K562 (cell line): Measurements from ENCODE around the gene FRMPD4. TPM values are rescaled to one million over a fixed set of nuclear protein-coding genes. Genes with fewer than 3 reads are reported as not detected.

Source experiments
- ATAC-seq: fragments of 200-7000 bp; cut with Tn5 transposase; 3 replicates; pipeline ENCODE4 v1.9.1; 2020; ENCODE audit warnings: moderate library complexity
- BruUV-seq: library from RNA; stranded (reverse); fragments of 400-500 nt; replicated peaks from 2 replicates; lab custom pipeline; 2021; lab: Mats Ljungman, UMichigan
- CTCF ChIA-PET: fragments of 300-600 bp; formaldehyde crosslinking; extraction: SDS; loops from one replicate; lab custom pipeline; 2021; ENCODE audit warnings: low intra/inter-chr PET ratio; lab: Yijun Ruan, JAX
- POLR2A ChIA-PET: fragments of 300-600, 350-650 bp; sonication (Branson Sonifier 250); formaldehyde crosslinking; extraction: SDS; loops from one replicate; lab custom pipeline; 2021; ENCODE audit warnings: antibody characterized with exemption, inconsistent platforms; lab: Yijun Ruan, JAX
- DNase-seq, 4 experiments: peaks; one replicate each; pipeline versions ENCODE4 v3.0.0 to v3.0.0-alpha.2; 2011 to 2018; ENCODE audit warnings: low spot score in 3 of 4, mixed read lengths in 3 of 4; ENCODE audit errors: extremely low read depth in 1 of 4
- FAIRE-seq: peaks from 2 replicates; lab custom pipeline; 2011; peaks lifted over from hg19 to GRCh38; lab: Jason Lieb, UNC
- H2AFZ ChIP-seq: 2 replicates; pipeline ENCODE4 v1.6.0; 2011; ENCODE audit warnings: low read depth, low read length, control low read depth, inconsistent platforms
- H3K27ac ChIP-seq: fragments of 200-600 bp; 3 replicates; pipeline ENCODE4 v1.8.0; 2011; ENCODE audit warnings: low read depth, mild to moderate bottlenecking, control low read depth, inconsistent platforms, low read length, moderate library complexity, mixed read lengths; ENCODE audit errors: extremely low read depth
- H3K27me3 ChIP-seq, 2 experiments: fragments of 300-600 bp in 1 of 2; 2 replicates in 1 of 2; 3 replicates in 1 of 2; pipeline versions ENCODE4 v1.6.0 to v1.8.0; 2011; ENCODE audit warnings: inconsistent platforms in 2 of 2, low read length in 2 of 2, mild to moderate bottlenecking in 1 of 2, mixed read lengths in 1 of 2, moderate library complexity in 1 of 2; ENCODE audit not compliant: control insufficient read depth in 2 of 2, insufficient read depth in 2 of 2
- H3K36me3 ChIP-seq: fragments of 300-600 bp; 3 replicates; pipeline ENCODE4 v1.8.0; 2011; ENCODE audit warnings: mild to moderate bottlenecking, low read length, inconsistent platforms; ENCODE audit not compliant: control insufficient read depth, insufficient read depth
- H3K4me1 ChIP-seq, 2 experiments: fragments of 200-600 bp in 1 of 2; replicated peaks in 1 of 2; 2 replicates in 1 of 2; 3 replicates in 1 of 2; pipeline versions ENCODE4 v1.5.1 to v1.8.0; 2011; ENCODE audit warnings: inconsistent platforms in 2 of 2, low read length in 2 of 2, mild to moderate bottlenecking in 1 of 2, mixed read lengths in 1 of 2, moderate library complexity in 1 of 2; ENCODE audit not compliant: control insufficient read depth in 2 of 2, insufficient read depth in 2 of 2
- H3K4me2 ChIP-seq: 2 replicates; pipeline ENCODE4 v1.6.1; 2011; ENCODE audit warnings: low read length, control low read depth, inconsistent platforms, mixed read lengths; ENCODE audit not compliant: insufficient read depth
- H3K4me3 ChIP-seq: fragments of 200-600 bp; sonication (generic), shearing (Covaris generic); 2 replicates; pipeline ENCODE4 v1.5.1; 2016; ENCODE audit warnings: control low read depth, inconsistent platforms
- H3K79me2 ChIP-seq: fragments of 200-600 bp; 3 replicates; pipeline ENCODE4 v1.8.0; 2011; ENCODE audit warnings: low read length, inconsistent platforms; ENCODE audit not compliant: control insufficient read depth, insufficient read depth
- H3K9ac ChIP-seq, 2 experiments: 2 replicates each; pipeline versions ENCODE4 v1.6.0 to v1.6.1; 2011; ENCODE audit warnings: low read depth in 2 of 2, low read length in 2 of 2, control low read depth in 1 of 2, inconsistent platforms in 1 of 2, mild to moderate bottlenecking in 1 of 2, mixed read lengths in 1 of 2; ENCODE audit not compliant: insufficient read depth in 1 of 2
- H3K9me1 ChIP-seq: one replicate; pipeline ENCODE4 v1.6.0; 2011; ENCODE audit warnings: inconsistent platforms, mild to moderate bottlenecking, low read length, moderate library complexity; ENCODE audit not compliant: control insufficient read depth, insufficient read depth
- H3K9me3 ChIP-seq: replicated peaks from 2 replicates; pipeline ENCODE4 v1.5.1; 2011; ENCODE audit warnings: low read depth, low read length, inconsistent platforms; ENCODE audit not compliant: control insufficient read depth, insufficient read depth
- H4K20me1 ChIP-seq: replicated peaks from 2 replicates; pipeline ENCODE4 v1.6.1; 2011; ENCODE audit warnings: low read length, inconsistent platforms, mixed read lengths; ENCODE audit not compliant: control insufficient read depth, insufficient read depth
- GTF2E2 ChIP-seq: fragments of 200-800 bp; sonication (Bioruptor generic); IDR thresholded peaks from 2 replicates; pipeline ENCODE4 v1.6.1; 2016; ENCODE audit warnings: missing genetic modification characterization, missing compliant biosample characterization
- JUN ChIP-seq, 2 experiments: sonication (generic) in 1 of 2; formaldehyde crosslinking in 1 of 2; IDR thresholded peaks; 2 replicates each; pipeline versions ENCODE4 v1.6.1 to v1.8.0; 2012 to 2022; ENCODE audit warnings: borderline replicate concordance in 2 of 2, mild to moderate bottlenecking in 2 of 2, improper control_type of control experiment in 1 of 2, low read depth in 1 of 2, low read length in 1 of 2, missing genetic modification reagents in 1 of 2
- KLF6 ChIP-seq: fragments of 250-450 bp; sonication (Bioruptor Pico); IDR thresholded peaks from 2 replicates; pipeline ENCODE4 v1.4.0; 2020; ENCODE audit warnings: mild to moderate bottlenecking, moderate library complexity, borderline replicate concordance
- MTF1 ChIP-seq: fragments of 250-450 bp; sonication (Bioruptor Pico); IDR thresholded peaks from 2 replicates; pipeline ENCODE4 v1.9.0; 2021; ENCODE audit warnings: moderate library complexity, mild to moderate bottlenecking, inconsistent platforms, borderline replicate concordance
- NEUROD1 ChIP-seq: fragments of 150-350 bp; IDR thresholded peaks from 2 replicates; pipeline ENCODE4 v1.6.1; 2014; ENCODE audit warnings: borderline replicate concordance, low read length, low read depth; ENCODE audit not compliant: partially characterized antibody
- U2AF2 ChIP-seq: fragments of 200-400 bp; formaldehyde crosslinking; optimal IDR thresholded peaks from 2 replicates; pipeline ENCODE3; 2017; ENCODE audit warnings: low read depth, mild to moderate bottlenecking, low read length
- ZNF165 ChIP-seq: fragments of 250-450 bp; sonication (Bioruptor Pico); IDR thresholded peaks from 2 replicates; pipeline ENCODE4 v1.4.0; 2020; ENCODE audit warnings: borderline replicate concordance
- ZNF224 ChIP-seq: sonication (generic); formaldehyde crosslinking; IDR thresholded peaks from 2 replicates; pipeline ENCODE4 v1.8.0; 2022; ENCODE audit warnings: mild to moderate bottlenecking, missing genetic modification reagents
- ZSCAN32 ChIP-seq: fragments of 450-650 bp; formaldehyde crosslinking; IDR thresholded peaks from 2 replicates; pipeline ENCODE4 v1.4.0; 2020; ENCODE audit warnings: mild to moderate bottlenecking, moderate library complexity
- WGBS: fragments of 100-300 bp; shearing (Covaris generic); methylation state at CpG from one replicate; pipeline ENCODE4 v1.1.6; 2016; ENCODE audit warnings: low coverage, mixed read lengths; ENCODE audit not compliant: insufficient coverage; ENCODE audit errors: missing lambda C conversion rate; 5-methylcytosine and 5-hydroxymethylcytosine counted together
- in situ Hi-C: fragments of 300-500 bp; cut with MboI; formaldehyde crosslinking; loops from 4 replicates; pipeline ENCODE4 v1.15.0; 2018; ENCODE audit warnings: inconsistent platforms, mixed read lengths
- intact Hi-C: fragments of 100-400 bp; cut with micrococcal nuclease; formaldehyde crosslinking; loops from 2 replicates; pipeline ENCODE4 v1.14.2; 2022
- polyA plus RNA-seq, 8 experiments: library from polyadenylated mRNA; depleted of rRNA in 4 of 8; stranded (reverse) in 5 of 8; unstranded in 3 of 8; fragments of >200 nt; fragmentation: Nextera tagmentation in 2 of 8; fragmentation: Illumina TruSeq in 1 of 8; extraction: Ambion mirVana in 2 of 8; extraction: Trizol in 1 of 8; gene quantifications; 2 replicates each; pipeline versions ENCODE4 v1.2.1 to v1.2.3, GENCODE V29; 2011 to 2014; ENCODE audit warnings: inconsistent platforms in 1 of 8, missing spikeins in 1 of 8
- total RNA-seq, 7 experiments: library from RNA; depleted of rRNA in 6 of 7; stranded (reverse); fragments of >200 nt in 6 of 7; fragmentation: Illumina TruSeq in 2 of 7; extraction: Trizol in 2 of 7; gene quantifications; 2 replicates each; pipeline versions ENCODE4 v1.2.1 to v1.2.3, GENCODE V29; 2011 to 2021; ENCODE audit warnings: low replicate concordance in 1 of 7
- TF ChIP-seq, protein P1 (sequence below): sonication (generic); formaldehyde crosslinking; IDR thresholded peaks from 2 replicates; pipeline ENCODE4 v1.8.1; 2023; ENCODE audit warnings: mild to moderate bottlenecking, missing genetic modification reagents
- TF ChIP-seq, protein P2 (sequence below): fragments of 450-650 bp; IDR thresholded peaks from 2 replicates; pipeline ENCODE4 v1.6.1; 2018; ENCODE audit warnings: mild to moderate bottlenecking, low read depth; ENCODE audit not compliant: partially characterized antibody

The FRMPD4 gene
- total and polyA plus RNA-seq, 9 of the 15 experiments (the other 6 are each of a cell fraction or from before 2014, with no cell fraction given), result not detected

- BruUV-seq, result no TSS peak
- no peak overlapping the region for H2AFZ ChIP-seq
- H3K4me3 ChIP-seq, result no peak overlapping the region
- no peaks in the 10 kb centered on the region for H3K27me3 ChIP-seq
- DNase-seq, result no peak
- no peaks in the 10 kb centered on the region for H4K20me1 ChIP-seq
- intact Hi-C loops, result no loop called here
- no peaks in the 10 kb centered on the region for H3K9me3 ChIP-seq
- no peaks in the 10 kb centered on the region for H3K9me1 ChIP-seq
- no peaks in the 10 kb centered on the region for H3K4me1 ChIP-seq
- no peak overlapping the region for H3K4me2 ChIP-seq
- in situ Hi-C loops, result no loop called here
- H3K79me2 ChIP-seq, result no peaks in the 10 kb centered on the region
- no peak for FAIRE-seq
- POLR2A ChIA-PET, result no interaction called here
- 0% methylated on average over 7 of the region's 7 CpGs for WGBS
- no peak overlapping the region for H3K9ac ChIP-seq
- H3K27ac ChIP-seq, result no peak overlapping the region
- no peak for TF ChIP-seq MTF1
- TF ChIP-seq GTF2E2 (tag), result no peak
- no peak for TF ChIP-seq KLF6
- no peak for TF ChIP-seq NEUROD1
- no peak for TF ChIP-seq ZNF165 (CRISPR knock-in tag)
- TF ChIP-seq, protein P1, sequence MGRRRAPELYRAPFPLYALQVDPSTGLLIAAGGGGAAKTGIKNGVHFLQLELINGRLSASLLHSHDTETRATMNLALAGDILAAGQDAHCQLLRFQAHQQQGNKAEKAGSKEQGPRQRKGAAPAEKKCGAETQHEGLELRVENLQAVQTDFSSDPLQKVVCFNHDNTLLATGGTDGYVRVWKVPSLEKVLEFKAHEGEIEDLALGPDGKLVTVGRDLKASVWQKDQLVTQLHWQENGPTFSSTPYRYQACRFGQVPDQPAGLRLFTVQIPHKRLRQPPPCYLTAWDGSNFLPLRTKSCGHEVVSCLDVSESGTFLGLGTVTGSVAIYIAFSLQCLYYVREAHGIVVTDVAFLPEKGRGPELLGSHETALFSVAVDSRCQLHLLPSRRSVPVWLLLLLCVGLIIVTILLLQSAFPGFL, result no peak
- no peak for TF ChIP-seq ZSCAN32 (CRISPR knock-in tag)
- TF ChIP-seq, protein P2, sequence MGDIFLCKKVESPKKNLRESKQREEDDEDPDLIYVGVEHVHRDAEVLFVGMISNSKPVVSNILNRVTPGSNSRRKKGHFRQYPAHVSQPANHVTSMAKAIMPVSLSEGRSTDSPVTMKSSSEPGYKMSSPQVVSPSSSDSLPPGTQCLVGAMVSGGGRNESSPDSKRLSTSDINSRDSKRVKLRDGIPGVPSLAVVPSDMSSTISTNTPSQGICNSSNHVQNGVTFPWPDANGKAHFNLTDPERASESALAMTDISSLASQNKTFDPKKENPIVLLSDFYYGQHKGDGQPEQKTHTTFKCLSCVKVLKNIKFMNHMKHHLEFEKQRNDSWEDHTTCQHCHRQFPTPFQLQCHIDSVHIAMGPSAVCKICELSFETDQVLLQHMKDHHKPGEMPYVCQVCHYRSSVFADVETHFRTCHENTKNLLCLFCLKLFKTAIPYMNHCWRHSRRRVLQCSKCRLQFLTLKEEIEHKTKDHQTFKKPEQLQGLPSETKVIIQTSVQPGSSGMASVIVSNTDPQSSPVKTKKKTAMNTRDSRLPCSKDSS, result no peak
- no peak for TF ChIP-seq ZNF224 (CRISPR knock-in tag)
- TF ChIP-seq JUN (IDR thresholded peaks at IDR 0.05; ENCODE audit: borderline replicate concordance, low read depth, low read length), result no peak
- no peak for TF ChIP-seq JUN (CRISPR knock-in tag; IDR thresholded peaks at IDR 0.05; ENCODE audit: borderline replicate concordance)
- no peak for TF ChIP-seq U2AF2
- CTCF ChIA-PET, result no interaction called here
- ATAC-seq, result no peak
- H3K36me3 ChIP-seq, result no peaks in the 10 kb centered on the region
Observed at GRCh38 chrX:12443534-12444098, 305.3 kb downstream of the FRMPD4 start.
